ENCODE measurements around the gene CLINT1. TPM values are rescaled to one million over a fixed set of nuclear protein-coding genes. Genes with fewer than 3 reads are reported as not detected.

CLINT1 gene
- total RNA-seq, 1 donor from 2014 or later, result 92.1 TPM

GRCh38 chr5:157747766-157748700, 110.9 kb downstream of the CLINT1 start:
- no peak for DNase-seq

GRCh38 chr5:157747173-157747740, 111.7 kb downstream of the CLINT1 start:
- no peaks in the 10 kb centered on the region for H3K9me3 Mint-ChIP-seq
- H3K27ac Mint-ChIP-seq, result peak overlapping the region; percentile 13
- no peaks in the 10 kb centered on the region for H3K27me3 Mint-ChIP-seq
- peaks cover 11% of the 10 kb centered on the region for H3K36me3 Mint-ChIP-seq (ENCODE audit: low read depth)
- DNase-seq, result no peak
- H3K4me1 Mint-ChIP-seq, result peaks cover 37% of the 10 kb centered on the region
- no peak overlapping the region for H3K4me3 Mint-ChIP-seq
- intact Hi-C loops (cut with micrococcal nuclease), result no loop called here

More at GRCh38 chr5:157747766-157748700, 110.9 kb downstream of the CLINT1 start:
- peak overlapping the region; percentile 64 for H3K27ac Mint-ChIP-seq
- H3K36me3 Mint-ChIP-seq (ENCODE audit: low read depth), result peaks cover 16% of the 10 kb centered on the region
- intact Hi-C loops (cut with micrococcal nuclease), result no loop called here
- no peaks in the 10 kb centered on the region for H3K9me3 Mint-ChIP-seq
- H3K27me3 Mint-ChIP-seq, result no peaks in the 10 kb centered on the region
- no peak overlapping the region for H3K4me3 Mint-ChIP-seq
- H3K4me1 Mint-ChIP-seq, result peaks cover 34% of the 10 kb centered on the region

- Mint-ChIP-seq H3K27ac (no peak overlapping the region), H3K4me1 (peaks cover 40% of the 10 kb centered on the region), H3K4me3 (peak overlapping the region; percentile 98), H3K9me3 (no peaks in the 10 kb centered on the region), H3K27me3 (no peaks in the 10 kb centered on the region), H3K36me3 (ENCODE audit: low read depth) (peaks cover 11% of the 10 kb centered on the region)
- intact Hi-C loops (cut with micrococcal nuclease), result no loop called here
- no peak for DNase-seq
Measured at GRCh38 chr5:157745041-157745456, 113.9 kb downstream of the CLINT1 start.

- Mint-ChIP-seq H3K27me3 (no peaks in the 10 kb centered on the region), H3K9me3 (no peaks in the 10 kb centered on the region), H3K27ac (peak overlapping the region; percentile 91), H3K36me3 (ENCODE audit: low read depth) (peaks cover 18% of the 10 kb centered on the region), H3K4me3 (peak overlapping the region; percentile 98), H3K4me1 (peaks cover 39% of the 10 kb centered on the region)
- intact Hi-C loops (cut with micrococcal nuclease), result loop anchor here (5.0 kb wide), 2 partner anchors 92 to 402 kb away; partner anchors contain the start of gene SOX30
- DNase-seq, result peak; percentile 80
Measured at GRCh38 chr5:157744051-157745011, 114.6 kb downstream of the CLINT1 start.

- Mint-ChIP-seq H3K4me3 (peak within 1 kb of the TSS; percentile 98), H3K27ac (peak within 1 kb of the TSS; percentile 91), H3K36me3 (ENCODE audit: low read depth) (peaks cover 22% of the 10 kb centered on the region), H3K4me1 (peaks cover 33% of the 10 kb centered on the region), H3K9me3 (no peaks in the 10 kb centered on the region), H3K27me3 (no peaks in the 10 kb centered on the region)
- DNase-seq, result peak; percentile 98
- intact Hi-C loops (cut with micrococcal nuclease), result loop anchor here (1.0 to 5.0 kb wide), 6 partner anchors 12 to 415 kb away; partner anchors contain the start of genes SOX30 and THG1L
Measured at GRCh38 chr5:157743163-157744050, 115.5 kb downstream of the CLINT1 start, which contains the start of gene LSM11. TSS of gene LSM11 (plus strand) at chr5:157743712. CDS start at chr5:157743751, 39 bp downstream.

GRCh38 chr5:157741131-157741530, 117.8 kb downstream of the CLINT1 start:
- Mint-ChIP-seq H3K4me1 (peaks cover 23% of the 10 kb centered on the region), H3K27me3 (no peaks in the 10 kb centered on the region), H3K36me3 (ENCODE audit: low read depth) (peaks cover 34% of the 10 kb centered on the region), H3K27ac (no peak overlapping the region), H3K9me3 (no peaks in the 10 kb centered on the region), H3K4me3 (no peak overlapping the region)
- intact Hi-C loops (cut with micrococcal nuclease), result loop anchor here (5.0 kb wide), 2 partner anchors 89 to 399 kb away; partner anchors contain the start of gene SOX30
- no peak for DNase-seq

- Mint-ChIP-seq H3K4me3 (no peak overlapping the region), H3K36me3 (ENCODE audit: low read depth) (peaks cover 32% of the 10 kb centered on the region), H3K4me1 (peaks cover 18% of the 10 kb centered on the region), H3K27me3 (no peaks in the 10 kb centered on the region), H3K9me3 (no peaks in the 10 kb centered on the region), H3K27ac (no peak overlapping the region)
- intact Hi-C loops (cut with micrococcal nuclease), result loop anchor here (5.0 kb wide), 2 partner anchors 88 to 398 kb away; partner anchors contain the start of gene SOX30
- DNase-seq, result peak; percentile 80
Measured at GRCh38 chr5:157740229-157740610, 118.7 kb downstream of the CLINT1 start.

GRCh38 chr5:157739388-157740228, 119.3 kb downstream of the CLINT1 start:
- Mint-ChIP-seq H3K9me3 (no peaks in the 10 kb centered on the region), H3K36me3 (ENCODE audit: low read depth) (peaks cover 33% of the 10 kb centered on the region), H3K4me1 (peaks cover 14% of the 10 kb centered on the region), H3K27me3 (no peaks in the 10 kb centered on the region), H3K4me3 (no peak overlapping the region), H3K27ac (no peak overlapping the region)
- DNase-seq, result peak; percentile 52
- intact Hi-C loops (cut with micrococcal nuclease), result loop anchor here (5.0 kb wide), 2 partner anchors 87 to 397 kb away; partner anchors contain the start of gene SOX30

- Mint-ChIP-seq H3K9me3 (no peaks in the 10 kb centered on the region), H3K4me3 (no peak overlapping the region), H3K27ac (no peak overlapping the region), H3K36me3 (ENCODE audit: low read depth) (peaks cover 41% of the 10 kb centered on the region), H3K27me3 (no peaks in the 10 kb centered on the region), H3K4me1 (peaks cover 19% of the 10 kb centered on the region)
- intact Hi-C loops (cut with micrococcal nuclease), result no loop called here
- DNase-seq, result no peak
Measured at GRCh38 chr5:157735991-157736390, 123.0 kb downstream of the CLINT1 start.
